HTR-8/SVneo (cell line): ENCODE measurements around the gene LRMDA.

Experiments
- DNase-seq: peaks from one replicate; pipeline ENCODE4 v3.0.0; 2011; ENCODE audit warnings: low spot score, mixed read lengths; ENCODE audit not compliant: insufficient read length
- FAIRE-seq: peaks from 2 replicates; lab custom pipeline; 2011; peaks lifted over from hg19 to GRCh38; lab: Jason Lieb, UNC

The LRMDA gene

DNA sequence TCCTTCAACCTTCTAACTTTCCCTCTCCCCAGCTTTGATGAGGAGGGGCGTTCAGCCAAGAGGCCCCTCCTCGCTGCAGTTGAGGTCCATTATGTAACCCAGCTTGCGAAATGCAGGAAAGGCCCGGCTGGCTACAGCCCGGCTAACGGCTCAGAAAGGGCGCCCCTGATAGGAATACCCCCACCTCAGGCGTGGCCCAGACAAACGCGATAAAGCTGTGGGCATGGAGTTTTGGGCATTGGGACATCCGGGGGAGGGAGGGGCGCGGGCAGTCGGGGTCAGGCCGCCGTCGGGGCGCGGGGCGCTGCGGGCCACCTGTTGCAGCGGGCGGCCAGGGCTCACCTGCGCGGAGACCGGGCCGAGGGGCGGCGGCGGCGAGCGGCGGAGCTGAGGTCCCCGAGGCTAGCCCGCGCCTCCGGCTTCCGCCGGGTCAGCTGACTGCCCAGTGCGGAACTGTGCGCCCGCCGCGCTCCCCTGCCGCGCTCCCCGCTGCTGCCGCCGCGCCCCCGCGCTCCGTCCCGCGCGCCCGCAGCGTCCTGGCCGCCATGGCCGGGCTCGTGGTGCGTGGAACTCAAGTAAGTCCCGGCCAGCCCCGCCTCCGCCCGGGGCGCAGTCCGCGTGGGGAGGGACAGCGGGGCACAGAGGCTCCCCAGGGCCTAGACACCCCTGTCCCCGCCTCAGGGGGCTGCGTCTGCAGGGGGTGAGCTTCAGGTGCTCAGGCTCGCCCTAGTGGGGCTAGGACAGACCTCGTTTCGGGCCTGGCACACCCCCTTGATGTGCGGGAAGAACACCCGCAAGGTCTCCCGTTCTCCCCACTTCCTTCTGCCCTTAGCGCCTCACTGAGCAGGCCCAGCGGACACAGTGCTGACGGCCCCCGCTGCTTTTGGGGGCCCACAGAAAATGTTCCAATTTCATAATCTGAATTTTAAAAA lies at the start of gene LRMDA:
TSS of gene LRMDA (plus strand) at position 445 of the 932 bp plus-strand sequence.
- DNase-seq (no peak), FAIRE-seq (no peak)

DNA sequence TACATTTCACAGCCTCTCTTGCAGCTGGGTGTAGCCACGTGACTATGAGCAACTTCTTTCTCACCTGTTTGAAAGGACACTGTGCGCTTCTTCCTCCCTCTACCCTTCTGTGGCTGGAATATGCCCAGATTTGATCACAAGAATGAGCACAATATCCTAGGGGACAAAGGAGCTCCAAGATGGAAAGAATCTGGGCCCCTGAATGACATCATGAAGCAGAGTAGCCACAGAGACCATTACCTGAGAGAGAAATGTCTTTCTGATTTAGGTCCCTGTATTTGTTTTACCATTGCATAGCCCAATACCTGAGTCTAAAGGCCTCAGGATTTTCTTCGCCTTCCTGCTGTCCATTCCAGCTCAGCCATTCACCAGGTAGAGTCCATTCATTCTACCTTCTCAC lies 45.3 kb upstream of the LRMDA start:
- no peak for DNase-seq

GRCh38 chr10:75388082-75388481 lies 43.3 kb upstream of the LRMDA start:
- FAIRE-seq = no peak

More for the DNA sequence above, 45.3 kb upstream of the LRMDA start:
- FAIRE-seq = no peak

GRCh38 chr10:75390178-75390577 lies 41.2 kb upstream of the LRMDA start:
- DNase-seq = no peak
- FAIRE-seq = no peak

More at GRCh38 chr10:75388082-75388481, 43.3 kb upstream of the LRMDA start:
- DNase-seq = no peak

- DNase-seq (no peak), FAIRE-seq (peak; percentile 13)
These were observed 39.2 kb upstream of the LRMDA start for GRCh38 chr10:75392271-75392670.

DNA sequence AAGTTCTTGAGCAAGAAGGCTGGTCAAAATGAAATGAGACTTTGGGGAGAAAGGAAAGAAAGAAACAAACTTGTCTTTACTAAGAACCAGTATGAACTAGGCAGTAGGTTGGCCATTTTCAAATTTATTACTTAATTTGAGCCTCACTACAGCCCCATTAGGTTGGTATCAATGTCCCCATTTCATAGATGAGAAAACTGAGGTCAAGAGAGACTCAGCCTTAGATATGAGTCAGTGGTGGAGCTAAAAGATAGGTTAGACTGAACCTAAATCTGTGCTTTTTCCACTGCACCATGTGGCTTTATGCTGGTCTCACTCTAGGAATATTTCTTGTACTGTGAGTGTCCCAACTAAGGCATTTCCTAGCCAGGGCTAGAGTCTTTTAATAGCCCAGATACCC lies 38.7 kb upstream of the LRMDA start:
- DNase-seq = no peak
- FAIRE-seq = no peak

GRCh38 chr10:75394221-75394620 lies 37.2 kb upstream of the LRMDA start:
- FAIRE-seq (no peak), DNase-seq (no peak)

DNA sequence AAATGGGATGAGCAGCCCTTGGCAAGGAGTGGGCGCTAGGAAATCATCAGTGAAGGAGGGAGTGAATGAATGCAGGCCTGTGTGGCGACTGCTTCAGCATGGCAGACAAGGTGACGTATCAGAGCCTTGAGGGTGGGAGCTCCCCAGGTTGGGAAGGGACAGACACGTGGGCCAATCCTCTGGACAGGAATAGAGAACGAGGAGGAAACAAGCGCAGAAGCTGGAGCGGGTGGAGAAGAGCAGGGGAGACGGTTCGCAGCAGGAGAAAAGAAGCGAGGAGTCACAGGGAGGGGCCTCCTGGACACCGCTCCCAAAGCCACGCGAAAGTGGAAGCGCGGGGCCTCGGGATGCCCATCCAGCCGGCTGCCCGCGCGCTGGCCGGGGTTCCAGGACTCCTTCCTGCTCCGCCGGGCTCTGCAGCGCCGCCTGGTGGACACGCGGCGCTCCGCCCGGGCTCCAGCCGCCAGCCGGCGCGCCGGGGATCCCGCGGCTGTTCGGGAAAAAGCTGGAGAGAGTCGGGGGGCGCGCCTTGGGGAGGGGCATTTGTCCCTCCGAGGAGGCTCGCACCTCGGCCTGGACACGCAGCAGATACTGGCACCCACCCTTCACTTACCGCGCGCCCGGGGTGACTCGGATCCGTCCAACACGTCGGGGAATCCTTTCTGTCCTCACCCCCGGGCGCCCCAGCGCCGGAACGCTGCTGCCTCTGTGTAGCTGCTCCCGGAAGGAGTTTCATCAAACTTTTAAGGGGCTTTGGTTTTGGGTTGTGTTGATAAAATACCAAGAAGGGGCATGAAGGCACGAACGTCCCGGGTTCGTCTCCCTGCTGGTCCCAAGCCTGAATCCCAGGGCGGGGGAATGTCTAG lies 36.1 kb upstream of the LRMDA start:
- FAIRE-seq = no peak
- no peak for DNase-seq

- DNase-seq (no peak), FAIRE-seq (no peak)
These were observed 35.3 kb upstream of the LRMDA start for GRCh38 chr10:75395932-75396630.

- DNase-seq = no peak
These were observed 34.6 kb upstream of the LRMDA start for GRCh38 chr10:75396631-75397495.

DNA sequence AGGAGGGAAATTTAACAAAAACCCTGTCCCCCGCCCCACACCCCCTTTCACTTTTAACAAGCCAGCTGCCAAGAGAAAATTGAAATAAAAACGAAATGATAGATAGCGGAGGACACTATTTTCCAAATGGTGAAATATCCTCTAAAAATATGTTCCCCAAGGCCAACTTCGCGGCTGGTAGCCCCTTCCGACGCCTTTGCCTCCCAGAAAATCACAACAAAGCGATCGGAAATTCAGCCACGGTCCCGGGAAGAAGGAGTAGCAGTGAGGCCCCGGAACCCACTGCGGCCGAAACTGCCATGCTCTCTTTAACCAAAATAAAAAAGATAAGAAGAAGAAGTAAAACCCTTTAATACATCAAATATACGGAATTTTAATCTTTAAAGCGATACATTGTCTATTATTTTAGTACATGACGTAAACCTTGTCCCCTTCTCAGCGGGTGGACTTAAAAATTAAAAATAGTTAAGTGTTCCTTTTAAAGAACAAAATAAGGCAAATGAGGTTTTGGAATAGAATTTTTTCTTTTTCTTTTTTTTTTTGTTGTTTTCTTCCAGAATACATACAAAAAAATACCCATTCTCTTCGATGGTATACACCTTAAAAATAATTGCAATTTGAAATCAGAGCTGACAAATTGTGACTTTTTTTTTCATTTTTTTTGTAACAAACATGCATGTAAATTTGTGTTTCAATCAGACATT lies 33.8 kb upstream of the LRMDA start:
- DNase-seq = no peak

More at GRCh38 chr10:75396631-75397495, 34.6 kb upstream of the LRMDA start:
- no peak for FAIRE-seq

DNA sequence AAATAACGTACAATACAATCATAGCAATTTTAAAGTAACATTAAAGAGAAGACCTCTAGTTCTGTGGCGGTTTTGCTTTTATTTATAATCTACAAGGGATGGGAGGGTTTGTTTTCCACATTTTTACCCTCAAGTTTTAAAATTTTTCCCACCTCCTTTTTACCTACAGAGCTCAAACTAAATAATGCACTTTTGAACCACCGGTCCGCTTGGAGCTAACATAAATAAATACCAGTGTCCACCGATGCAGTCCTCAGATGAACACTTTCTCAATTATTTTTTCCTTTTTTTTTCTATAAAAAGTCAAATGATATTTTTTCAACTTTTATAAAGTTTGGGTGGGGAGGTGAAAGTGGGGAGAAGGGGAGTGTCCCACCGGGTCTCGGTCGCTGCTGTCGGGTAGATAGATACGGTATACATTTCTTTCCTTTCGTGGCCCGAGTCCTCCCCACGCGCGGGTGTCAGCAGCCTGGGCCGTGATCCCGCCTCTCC lies 33.2 kb upstream of the LRMDA start:
- DNase-seq (no peak), FAIRE-seq (no peak)

More for the DNA sequence above, 33.8 kb upstream of the LRMDA start:
- no peak for FAIRE-seq

DNA sequence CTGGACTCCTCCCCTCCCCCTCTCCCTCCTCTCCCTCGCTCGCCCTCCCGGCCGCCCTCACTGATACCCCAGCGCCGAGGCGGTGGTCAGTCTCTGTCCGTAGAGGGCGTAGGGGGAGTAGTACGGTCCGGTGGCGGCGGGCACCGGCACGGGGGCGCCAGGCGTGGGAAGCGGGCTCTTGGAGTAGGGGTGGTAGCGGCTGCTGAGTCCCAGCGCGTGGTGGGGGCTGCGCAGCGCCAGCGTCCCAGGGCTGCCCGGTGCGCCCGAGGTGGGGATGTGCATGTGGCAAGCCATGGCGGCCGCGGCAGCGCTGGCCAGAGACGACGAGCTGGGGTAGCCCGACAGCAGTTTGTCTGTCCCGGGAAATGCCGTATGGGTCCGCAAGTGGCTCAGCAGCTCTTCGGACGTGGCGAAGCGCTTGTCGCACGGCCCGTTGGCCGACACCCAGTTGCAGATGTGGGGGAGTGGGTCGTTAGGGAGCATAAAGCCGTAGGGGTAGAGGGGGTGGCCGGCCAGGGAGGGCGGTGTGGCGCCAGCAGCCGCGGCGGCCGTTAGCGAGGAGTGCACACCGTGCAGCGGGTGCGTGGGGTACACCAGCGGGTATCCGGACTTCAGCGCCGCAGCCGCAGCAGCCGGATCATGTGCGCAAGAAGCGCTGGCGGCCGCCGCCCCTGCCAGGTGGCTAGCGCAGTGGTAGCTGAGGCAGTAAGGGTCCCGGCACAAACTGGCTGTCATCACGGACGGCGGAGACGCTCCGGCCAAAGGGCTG lies 32.5 kb upstream of the LRMDA start:
- FAIRE-seq (no peak), DNase-seq (no peak)

GRCh38 chr10:75399461-75400162 lies 31.8 kb upstream of the LRMDA start:
- DNase-seq = peak; percentile 65
- FAIRE-seq = peak; percentile 59

- FAIRE-seq (no peak), DNase-seq (no peak)
These were observed 31.2 kb upstream of the LRMDA start for GRCh38 chr10:75400163-75400770.

DNA sequence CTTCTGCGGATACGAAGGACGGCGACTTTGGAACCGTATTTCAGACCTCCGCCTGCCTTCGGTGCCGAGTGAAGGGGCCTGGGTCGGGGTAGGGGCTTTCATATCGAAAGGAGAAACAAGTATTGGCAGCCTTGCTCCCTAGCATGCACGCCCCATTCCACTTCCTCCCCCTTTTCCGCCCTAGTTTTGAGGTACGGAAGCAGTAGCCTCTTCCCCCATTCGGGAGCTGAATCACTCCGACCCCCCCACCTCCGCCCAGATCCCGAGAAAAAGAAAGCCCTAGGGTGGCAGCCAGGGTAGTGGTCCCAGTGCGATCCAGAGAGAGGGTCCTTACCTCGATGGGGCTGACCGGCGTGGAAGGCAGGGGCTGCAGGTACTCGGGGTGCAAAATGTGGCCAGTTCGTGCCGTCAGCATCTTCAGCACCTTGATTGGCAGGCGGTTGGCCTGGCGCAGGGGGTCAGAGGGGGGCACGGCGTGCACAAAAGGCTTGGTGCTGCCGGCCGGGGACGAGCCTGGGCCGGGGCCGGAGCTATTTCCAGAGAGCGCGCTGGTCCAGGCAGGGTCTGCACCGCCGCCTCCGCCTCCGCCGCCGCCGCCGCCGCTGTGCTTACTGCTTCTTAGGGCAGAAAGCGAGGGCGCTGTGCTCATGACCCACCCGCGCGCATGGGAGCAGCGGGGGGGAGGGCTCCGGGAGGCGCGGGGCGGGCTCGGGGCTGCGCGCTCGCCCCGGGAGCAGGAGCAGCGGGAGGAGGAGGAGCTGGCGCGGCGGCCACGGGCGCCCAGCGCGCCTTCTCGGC lies 30.5 kb upstream of the LRMDA start:
- FAIRE-seq (peak; percentile 16), DNase-seq (no peak)
